Fibroblast of skin of left biceps (primary cell): ENCODE measurements around the gene NCAM2.

ENCODE experiments used
- DNase-seq, 2 experiments: peaks; one replicate each; pipeline ENCODE4 v3.0.0-alpha.2; 2013; ENCODE audit warnings: low read depth in 2 of 2

NCAM2 gene

GRCh38 chr21:21028275-21028820, 30.1 kb downstream of the NCAM2 start:
- no peak for DNase-seq

- DNase-seq: peak; percentile 24
Observed at GRCh38 chr21:21029164-21029563, 31.0 kb downstream of the NCAM2 start.

DNA sequence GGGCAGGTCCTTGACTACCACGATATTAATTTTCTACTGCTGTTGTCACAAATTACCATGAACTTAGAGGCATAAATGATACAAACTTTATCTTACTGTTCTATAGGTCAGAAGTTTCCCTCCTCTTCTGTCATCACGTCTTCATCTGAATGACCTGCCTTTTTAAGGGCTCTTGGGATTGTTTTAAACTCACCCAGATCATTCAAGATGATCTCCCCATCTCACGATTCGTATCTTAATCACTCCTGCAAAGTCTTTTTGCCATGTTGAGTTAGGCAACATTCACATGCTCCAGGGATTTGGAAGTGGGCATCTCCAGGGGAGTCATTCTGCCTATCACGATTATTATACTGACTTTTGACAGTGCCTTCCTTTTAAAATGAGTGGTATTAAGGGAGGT, 32.1 kb downstream of the NCAM2 start:
- DNase-seq: no peak

- no peak for DNase-seq
Observed at GRCh38 chr21:21034036-21034435, 35.8 kb downstream of the NCAM2 start.

DNA sequence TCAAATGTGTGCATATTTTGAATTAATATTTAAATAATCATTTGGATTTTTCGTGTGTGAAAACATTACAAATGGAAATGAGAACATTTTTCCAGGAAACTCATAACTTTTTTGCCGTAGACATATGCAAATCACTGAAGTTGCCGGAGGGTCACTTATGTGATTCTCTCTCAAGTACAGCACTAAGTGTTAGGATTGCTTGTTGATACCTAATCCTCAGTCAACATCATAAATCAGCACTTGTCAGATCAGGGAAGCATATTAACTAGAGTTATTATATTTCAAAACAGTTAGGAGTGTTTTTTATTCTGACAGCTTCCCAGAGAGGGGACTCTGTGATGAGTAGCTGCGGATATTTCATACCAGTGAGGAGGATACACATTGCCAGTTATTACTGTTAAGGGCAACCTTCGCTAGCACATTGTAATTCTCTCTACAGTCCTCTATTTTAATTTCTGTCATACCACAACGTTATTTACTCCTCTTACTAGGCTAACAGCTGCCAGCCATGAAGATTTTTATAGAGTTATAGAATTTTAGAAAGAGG, 41.5 kb downstream of the NCAM2 start:
- DNase-seq: no peak

GRCh38 chr21:21045518-21045917, 47.3 kb downstream of the NCAM2 start:
- DNase-seq: no peak

DNA sequence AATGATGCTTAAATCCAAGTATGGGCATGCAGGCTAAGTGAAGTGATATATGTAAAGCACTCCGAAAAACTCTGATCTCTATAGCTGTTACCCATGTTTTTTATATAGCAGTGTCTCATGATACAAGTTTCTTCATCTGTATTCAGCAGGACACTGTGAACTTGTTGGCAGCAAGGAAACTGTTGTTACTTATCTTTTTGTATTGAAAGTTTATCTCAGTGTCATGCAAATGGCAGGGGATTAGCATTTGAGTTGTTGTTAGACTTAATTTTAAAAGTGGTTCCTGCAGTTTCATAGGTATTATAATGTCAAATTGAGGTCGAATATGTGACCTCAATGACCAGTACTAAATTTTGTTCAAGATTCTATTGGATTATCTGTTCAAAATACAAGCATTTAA, 47.9 kb downstream of the NCAM2 start:
- DNase-seq: no peak

GRCh38 chr21:21051109-21052055, 53.2 kb downstream of the NCAM2 start:
- DNase-seq: no peak

GRCh38 chr21:21052672-21053071, 54.5 kb downstream of the NCAM2 start:
- DNase-seq: no peak

GRCh38 chr21:21057349-21058062, 59.3 kb downstream of the NCAM2 start:
- DNase-seq: no peak

GRCh38 chr21:21063828-21064227, 65.6 kb downstream of the NCAM2 start:
- DNase-seq: no peak

GRCh38 chr21:21064353-21064752, 66.1 kb downstream of the NCAM2 start:
- DNase-seq: no peak

DNA sequence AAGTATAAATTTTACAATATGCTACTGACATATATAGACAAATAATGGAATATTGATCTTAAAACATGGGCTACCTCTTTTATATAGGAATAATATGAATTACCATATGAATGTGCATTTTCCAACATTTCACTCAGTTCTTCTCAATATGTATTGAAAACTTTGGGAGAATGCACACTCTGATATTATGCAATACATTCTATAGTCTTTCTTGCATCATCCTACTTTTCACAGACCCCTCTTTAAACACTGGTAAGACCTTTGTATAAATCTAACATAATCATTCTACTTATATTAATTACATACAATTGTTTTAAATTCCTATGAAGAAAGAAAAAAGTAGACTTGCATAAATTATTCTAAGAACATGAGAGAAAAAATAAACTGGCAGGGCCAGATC, 69.2 kb downstream of the NCAM2 start:
- no peak for DNase-seq

DNA sequence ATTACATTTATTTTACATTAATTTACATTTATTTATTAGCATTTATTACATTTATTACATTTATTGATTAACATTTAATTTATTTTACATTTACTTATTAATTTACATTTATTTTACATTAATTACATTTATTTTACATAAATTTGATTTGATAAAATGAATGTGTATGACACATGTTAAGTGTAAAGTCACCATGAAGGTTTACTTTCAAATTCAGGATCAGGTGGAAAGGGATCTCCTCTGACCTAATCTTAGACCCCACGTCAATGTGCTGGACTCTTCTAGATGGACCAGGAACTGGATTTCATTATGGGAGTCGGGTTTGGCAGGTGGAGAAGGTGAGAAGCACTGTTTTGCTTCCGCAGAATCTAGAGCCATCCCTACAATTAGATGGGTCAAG, 76.1 kb downstream of the NCAM2 start:
- no peak for DNase-seq

DNA sequence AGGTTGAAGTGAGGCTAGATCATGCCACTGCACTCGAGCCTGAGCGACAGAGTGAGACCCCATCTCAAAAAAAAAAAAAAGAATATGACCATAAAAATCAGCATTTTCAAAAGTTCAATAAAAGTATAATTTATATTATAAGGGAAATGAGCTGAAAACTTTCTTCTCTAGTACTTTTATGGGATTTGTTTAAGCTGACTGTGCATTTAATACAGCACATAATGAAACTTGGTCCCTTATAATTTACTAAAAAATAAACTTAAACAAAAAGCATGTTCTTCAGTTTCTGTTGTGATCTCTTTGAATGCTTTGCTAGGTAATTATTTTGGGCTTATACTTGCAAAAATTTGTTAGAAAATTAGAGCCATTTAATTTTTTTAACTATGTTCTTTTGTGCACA, 77.8 kb downstream of the NCAM2 start:
- no peak for DNase-seq

- no peak for DNase-seq
Observed at GRCh38 chr21:21076491-21076890, 78.3 kb downstream of the NCAM2 start.

GRCh38 chr21:21079646-21080045, 81.4 kb downstream of the NCAM2 start:
- DNase-seq: no peak

GRCh38 chr21:21084179-21084578, 86.0 kb downstream of the NCAM2 start:
- peak; percentile 4 to 9 for DNase-seq

- DNase-seq: no peak
Observed at GRCh38 chr21:21085206-21085605, 87.0 kb downstream of the NCAM2 start.

DNA sequence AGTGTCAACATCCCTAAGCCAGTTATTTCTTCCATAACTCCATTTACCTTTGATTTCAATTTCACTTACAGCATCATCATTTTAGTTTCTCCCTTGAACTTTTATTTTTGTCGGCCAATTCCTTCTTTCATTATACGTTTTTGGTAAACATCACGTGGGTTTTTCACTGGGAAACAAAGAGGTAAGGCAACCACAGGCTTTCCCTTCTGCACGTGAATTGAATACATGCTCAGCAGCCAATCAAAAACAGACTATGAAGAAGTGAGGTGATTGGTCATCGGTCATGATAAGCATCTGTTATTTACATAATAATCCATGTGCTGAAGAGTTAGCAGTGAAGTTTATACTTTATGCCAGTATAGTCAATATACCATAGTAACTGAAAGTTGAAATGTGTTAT, 98.7 kb downstream of the NCAM2 start:
- no peak for DNase-seq

- DNase-seq: no peak
Observed at GRCh38 chr21:21097466-21097865, 99.3 kb downstream of the NCAM2 start.

DNA sequence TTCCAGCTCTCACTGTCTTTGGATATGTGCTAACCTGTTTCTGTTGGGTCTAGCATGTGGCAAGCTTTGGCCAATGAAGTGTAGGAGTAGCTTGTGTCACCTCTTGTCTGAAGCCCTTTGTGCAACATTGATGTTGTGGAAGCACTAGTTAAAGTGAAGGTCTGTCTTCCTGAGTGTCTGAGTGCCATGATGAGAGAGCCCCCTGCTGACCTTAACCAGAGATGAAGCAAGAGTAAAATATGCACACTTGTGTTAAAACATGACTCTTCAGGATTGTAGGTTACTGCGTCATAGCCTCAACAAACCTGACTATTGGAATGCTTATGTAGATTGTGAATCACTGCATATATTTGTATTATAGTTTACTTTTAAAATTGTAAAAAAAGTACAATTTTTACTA, 103.7 kb downstream of the NCAM2 start:
- DNase-seq: peak; percentile 19 to 26
